ENCODE results near the gene CMTM4. TPM values are rescaled to one million over a fixed set of nuclear protein-coding genes. Genes with fewer than 3 reads are reported as not detected.

Gene CMTM4
- total and polyA plus RNA-seq, 2 donors (not counting 1 experiment from before 2014, with no cell fraction given): 0.06 to 0.59 TPM

DNA sequence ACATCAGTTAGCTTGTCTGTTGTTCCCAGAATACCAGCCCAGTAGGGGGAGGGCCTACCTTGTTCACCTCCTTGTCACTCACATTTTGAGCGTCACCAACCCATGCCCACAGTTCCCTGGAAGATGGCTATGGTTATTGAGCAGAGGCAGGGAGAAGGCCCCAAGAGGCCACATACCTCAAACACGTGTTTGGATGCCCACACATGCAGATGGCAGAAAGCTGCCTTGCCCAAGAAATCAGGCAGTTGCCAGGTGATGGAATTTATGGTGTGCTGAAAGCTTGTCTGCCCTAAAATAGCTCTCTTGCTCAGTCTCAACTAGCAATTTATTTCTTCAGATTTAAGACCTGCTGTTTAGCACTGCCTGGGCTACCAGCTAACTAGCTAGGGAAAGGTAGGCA is 16.5 kb upstream of the CMTM4 start:
- H3K9ac ChIP-seq (ENCODE audit: low read length): no peak overlapping the region
- no peaks in the 10 kb centered on the region for H3K4me1 ChIP-seq (ENCODE audit: control insufficient read depth in 2 of 2, insufficient read depth in 2 of 2, low read length in 2 of 2)
- intact Hi-C loops (cut with micrococcal nuclease): no loop called here
- peaks cover 12% of the 10 kb centered on the region for H3K27me3 Mint-ChIP-seq
- H3K9me3 Mint-ChIP-seq (ENCODE audit: insufficient read depth): no peaks in the 10 kb centered on the region
- no peak for ATAC-seq (ENCODE audit: low read depth)
- DNase-seq: no peak
- no peaks in the 10 kb centered on the region for H4K20me1 ChIP-seq (ENCODE audit: control insufficient read depth, insufficient read depth, low read length, poor library complexity, severe bottlenecking)
- H3K9me3 ChIP-seq (ENCODE audit: control extremely low read depth in 1 of 3, control insufficient read depth in 2 of 3, insufficient read depth in 1 of 3, low read length in 2 of 3): peaks cover 0 to 14% (median 0%) of the 10 kb centered on the region in 3 donors
- no peak overlapping the region for H3K27ac ChIP-seq (ENCODE audit: low read length in 2 of 2)
- H3K4me2 ChIP-seq (replicated peaks; ENCODE audit: low read depth, low read length, poor library complexity, severe bottlenecking): no peak overlapping the region
- no peak overlapping the region for H2AFZ ChIP-seq (ENCODE audit: insufficient read depth, low read depth, low read length, poor library complexity, severe bottlenecking)
- no peak overlapping the region for H3K4me3 Mint-ChIP-seq
- H3K27ac Mint-ChIP-seq: no peak overlapping the region
- no peaks in the 10 kb centered on the region for H3K4me1 Mint-ChIP-seq
- H3K27me3 ChIP-seq (replicated peaks in 1 of 4; ENCODE audit: control extremely low read depth in 1 of 4, control insufficient read depth in 3 of 4, insufficient read depth in 4 of 4, low read length in 3 of 4): no peaks in the 10 kb centered on the region
- WGBS (ENCODE audit: insufficient coverage): 33% methylated on average over 1 of the region's 2 CpGs
- no peaks in the 10 kb centered on the region for H3K79me2 ChIP-seq (ENCODE audit: control insufficient read depth, insufficient read depth, low read length)
- CTCF ChIA-PET: interaction anchor here (0.6 to 1.0 kb wide), 2 partner anchors 14 to 35 kb away, joined by 3 to 5 read pairs; no protein-coding TSS in a partner anchor
- no peak overlapping the region for H3K4me3 ChIP-seq (ENCODE audit: control extremely low read depth in 1 of 5, extremely low read depth in 1 of 5, insufficient read depth in 1 of 5, low read depth in 2 of 5, low read length in 4 of 5)
- POLR2A ChIA-PET: no interaction called here
- TF ChIP-seq, protein P1, sequence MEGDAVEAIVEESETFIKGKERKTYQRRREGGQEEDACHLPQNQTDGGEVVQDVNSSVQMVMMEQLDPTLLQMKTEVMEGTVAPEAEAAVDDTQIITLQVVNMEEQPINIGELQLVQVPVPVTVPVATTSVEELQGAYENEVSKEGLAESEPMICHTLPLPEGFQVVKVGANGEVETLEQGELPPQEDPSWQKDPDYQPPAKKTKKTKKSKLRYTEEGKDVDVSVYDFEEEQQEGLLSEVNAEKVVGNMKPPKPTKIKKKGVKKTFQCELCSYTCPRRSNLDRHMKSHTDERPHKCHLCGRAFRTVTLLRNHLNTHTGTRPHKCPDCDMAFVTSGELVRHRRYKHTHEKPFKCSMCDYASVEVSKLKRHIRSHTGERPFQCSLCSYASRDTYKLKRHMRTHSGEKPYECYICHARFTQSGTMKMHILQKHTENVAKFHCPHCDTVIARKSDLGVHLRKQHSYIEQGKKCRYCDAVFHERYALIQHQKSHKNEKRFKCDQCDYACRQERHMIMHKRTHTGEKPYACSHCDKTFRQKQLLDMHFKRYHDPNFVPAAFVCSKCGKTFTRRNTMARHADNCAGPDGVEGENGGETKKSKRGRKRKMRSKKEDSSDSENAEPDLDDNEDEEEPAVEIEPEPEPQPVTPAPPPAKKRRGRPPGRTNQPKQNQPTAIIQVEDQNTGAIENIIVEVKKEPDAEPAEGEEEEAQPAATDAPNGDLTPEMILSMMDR (IDR thresholded peaks at IDR 0.05): no peak
- no peak for TF ChIP-seq EZH2 (IDR thresholded peaks at IDR 0.05; ENCODE audit: borderline replicate concordance, insufficient read depth, low read depth, low read length, poor library complexity, severe bottlenecking)
- peaks cover 0 to 2% of the 10 kb centered on the region in 2 experiments for H3K36me3 ChIP-seq (replicated peaks in 1 of 2; ENCODE audit: control extremely low read depth in 1 of 2, control insufficient read depth in 1 of 2, extremely low read depth in 1 of 2, insufficient read depth in 2 of 2, low read length in 1 of 2)

DNA sequence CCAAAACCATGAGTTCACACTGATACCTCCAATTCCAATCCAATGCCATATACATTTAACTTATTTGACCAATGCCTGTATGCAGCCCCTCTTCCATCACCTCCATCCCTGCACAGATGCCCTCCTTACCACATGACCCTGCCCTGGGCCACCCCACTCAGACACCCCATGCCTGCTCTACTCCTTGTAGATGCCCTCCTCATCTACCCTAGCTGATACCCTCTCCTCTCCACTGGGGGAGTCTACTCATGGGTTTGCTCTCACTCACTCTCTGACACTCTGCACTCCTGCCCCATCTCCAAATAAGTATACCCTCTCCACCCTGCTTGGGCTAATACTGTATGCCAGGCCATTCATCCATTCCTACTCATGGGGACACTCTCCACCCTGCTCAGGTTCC is 16.0 kb upstream of the CMTM4 start:
- H4K20me1 ChIP-seq (ENCODE audit: control insufficient read depth, insufficient read depth, low read length, poor library complexity, severe bottlenecking): no peaks in the 10 kb centered on the region
- ChIA-PET POLR2A (no interaction called here), CTCF (interaction anchor here (0.6 to 1.0 kb wide), 2 partner anchors 14 to 35 kb away, joined by 3 to 5 read pairs; no protein-coding TSS in a partner anchor)
- H3K4me2 ChIP-seq (replicated peaks; ENCODE audit: low read depth, low read length, poor library complexity, severe bottlenecking): no peak overlapping the region
- intact Hi-C loops (cut with micrococcal nuclease): no loop called here
- no peak overlapping the region for H3K9ac ChIP-seq (ENCODE audit: low read length)
- ATAC-seq (ENCODE audit: low read depth) (no peak), DNase-seq (no peak)
- H3K36me3 ChIP-seq (replicated peaks in 1 of 2; ENCODE audit: control extremely low read depth in 1 of 2, control insufficient read depth in 1 of 2, extremely low read depth in 1 of 2, insufficient read depth in 2 of 2, low read length in 1 of 2): peaks cover 0 to under 1% of the 10 kb centered on the region in 2 experiments
- no peaks in the 10 kb centered on the region for H3K4me1 ChIP-seq (ENCODE audit: control insufficient read depth in 2 of 2, insufficient read depth in 2 of 2, low read length in 2 of 2)
- H3K27ac ChIP-seq (ENCODE audit: low read length in 2 of 2): no peak overlapping the region
- H3K27me3 ChIP-seq (replicated peaks in 1 of 4; ENCODE audit: control extremely low read depth in 1 of 4, control insufficient read depth in 3 of 4, insufficient read depth in 4 of 4, low read length in 3 of 4): no peaks in the 10 kb centered on the region
- Mint-ChIP-seq H3K4me3 (no peak overlapping the region), H3K27ac (no peak overlapping the region), H3K27me3 (peaks cover 13% of the 10 kb centered on the region), H3K9me3 (ENCODE audit: insufficient read depth) (no peaks in the 10 kb centered on the region), H3K4me1 (no peaks in the 10 kb centered on the region)
- H2AFZ ChIP-seq (ENCODE audit: insufficient read depth, low read depth, low read length, poor library complexity, severe bottlenecking): no peak overlapping the region
- peaks cover 0 to 14% (median 0%) of the 10 kb centered on the region in 3 donors for H3K9me3 ChIP-seq (ENCODE audit: control extremely low read depth in 1 of 3, control insufficient read depth in 2 of 3, insufficient read depth in 1 of 3, low read length in 2 of 3)
- TF ChIP-seq, protein P1 (IDR thresholded peaks at IDR 0.05): no peak
- no peak for TF ChIP-seq EZH2 (IDR thresholded peaks at IDR 0.05; ENCODE audit: borderline replicate concordance, insufficient read depth, low read depth, low read length, poor library complexity, severe bottlenecking)
- H3K4me3 ChIP-seq (ENCODE audit: control extremely low read depth in 1 of 5, extremely low read depth in 1 of 5, insufficient read depth in 1 of 5, low read depth in 2 of 5, low read length in 4 of 5): no peak overlapping the region
- no peaks in the 10 kb centered on the region for H3K79me2 ChIP-seq (ENCODE audit: control insufficient read depth, insufficient read depth, low read length)

Data from B cell (primary cell).